GM13976 (cell line): ENCODE measurements around the gene OGFR.

Experiments used
- DNase-seq: peaks from one replicate; pipeline ENCODE4 v3.0.0; 2012; ENCODE audit warnings: low spot score
- in situ Hi-C: fragments of 300-500 bp; cut with MboI; formaldehyde crosslinking; loops from one replicate; pipeline ENCODE4 v1.12.0; 2022; ENCODE audit warnings: low sequenced_read_pairs, mixed read lengths, inconsistent platforms; ENCODE audit not compliant: unreplicated experiment
- TF ChIP-seq, protein P1 (sequence below): IDR thresholded peaks from 2 replicates; pipeline ENCODE4 v1.5.1; 2012; ENCODE audit warnings: borderline replicate concordance, mild to moderate bottlenecking; ENCODE audit not compliant: insufficient read depth; ENCODE audit errors: extremely low read depth, missing control alignments, control extremely low read depth

Gene OGFR

DNA sequence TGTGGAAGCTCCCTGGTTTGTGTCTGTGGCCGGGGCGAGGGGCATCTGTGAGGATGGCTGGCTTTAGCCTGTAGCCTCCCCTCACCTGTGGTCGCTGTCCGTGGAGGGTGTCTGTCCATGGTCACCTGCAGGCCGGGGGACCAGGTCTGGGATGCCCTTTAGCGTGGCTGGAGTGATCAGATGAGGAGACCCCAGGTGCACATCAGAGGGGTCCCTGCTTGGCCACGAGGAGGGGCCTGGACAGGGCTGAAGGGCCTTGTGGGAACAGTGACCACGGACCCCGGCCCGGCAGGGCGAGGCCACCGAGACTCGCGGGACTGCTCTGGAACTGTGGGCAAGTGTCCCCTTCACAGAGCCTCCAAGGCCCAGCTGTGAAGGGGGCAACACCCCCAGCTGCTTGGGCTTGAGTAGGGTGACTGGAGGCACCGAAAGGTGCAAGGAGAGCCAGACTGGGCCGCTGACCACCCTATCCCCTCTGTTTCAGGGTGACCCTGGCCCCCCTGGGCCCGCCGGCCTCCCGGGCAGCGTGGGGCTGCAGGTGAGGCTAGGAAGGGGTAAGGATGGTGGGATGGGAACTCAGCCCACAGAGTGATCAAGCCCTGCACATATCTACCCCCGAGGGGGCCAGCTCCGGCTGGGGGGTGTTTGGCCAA is 20.8 kb downstream of the OGFR start:
- in situ Hi-C loops: no loop called here
- DNase-seq: no peak
- TF ChIP-seq, protein P1, sequence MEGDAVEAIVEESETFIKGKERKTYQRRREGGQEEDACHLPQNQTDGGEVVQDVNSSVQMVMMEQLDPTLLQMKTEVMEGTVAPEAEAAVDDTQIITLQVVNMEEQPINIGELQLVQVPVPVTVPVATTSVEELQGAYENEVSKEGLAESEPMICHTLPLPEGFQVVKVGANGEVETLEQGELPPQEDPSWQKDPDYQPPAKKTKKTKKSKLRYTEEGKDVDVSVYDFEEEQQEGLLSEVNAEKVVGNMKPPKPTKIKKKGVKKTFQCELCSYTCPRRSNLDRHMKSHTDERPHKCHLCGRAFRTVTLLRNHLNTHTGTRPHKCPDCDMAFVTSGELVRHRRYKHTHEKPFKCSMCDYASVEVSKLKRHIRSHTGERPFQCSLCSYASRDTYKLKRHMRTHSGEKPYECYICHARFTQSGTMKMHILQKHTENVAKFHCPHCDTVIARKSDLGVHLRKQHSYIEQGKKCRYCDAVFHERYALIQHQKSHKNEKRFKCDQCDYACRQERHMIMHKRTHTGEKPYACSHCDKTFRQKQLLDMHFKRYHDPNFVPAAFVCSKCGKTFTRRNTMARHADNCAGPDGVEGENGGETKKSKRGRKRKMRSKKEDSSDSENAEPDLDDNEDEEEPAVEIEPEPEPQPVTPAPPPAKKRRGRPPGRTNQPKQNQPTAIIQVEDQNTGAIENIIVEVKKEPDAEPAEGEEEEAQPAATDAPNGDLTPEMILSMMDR: no peak

GRCh38 chr20:62825986-62826645 is 21.5 kb downstream of the OGFR start:
- DNase-seq: no peak
- TF ChIP-seq, protein P1: no peak
- in situ Hi-C loops: no loop called here

GRCh38 chr20:62826646-62827310 is 22.1 kb downstream of the OGFR start:
- in situ Hi-C loops: no loop called here
- DNase-seq: no peak
- TF ChIP-seq, protein P1: no peak

DNA sequence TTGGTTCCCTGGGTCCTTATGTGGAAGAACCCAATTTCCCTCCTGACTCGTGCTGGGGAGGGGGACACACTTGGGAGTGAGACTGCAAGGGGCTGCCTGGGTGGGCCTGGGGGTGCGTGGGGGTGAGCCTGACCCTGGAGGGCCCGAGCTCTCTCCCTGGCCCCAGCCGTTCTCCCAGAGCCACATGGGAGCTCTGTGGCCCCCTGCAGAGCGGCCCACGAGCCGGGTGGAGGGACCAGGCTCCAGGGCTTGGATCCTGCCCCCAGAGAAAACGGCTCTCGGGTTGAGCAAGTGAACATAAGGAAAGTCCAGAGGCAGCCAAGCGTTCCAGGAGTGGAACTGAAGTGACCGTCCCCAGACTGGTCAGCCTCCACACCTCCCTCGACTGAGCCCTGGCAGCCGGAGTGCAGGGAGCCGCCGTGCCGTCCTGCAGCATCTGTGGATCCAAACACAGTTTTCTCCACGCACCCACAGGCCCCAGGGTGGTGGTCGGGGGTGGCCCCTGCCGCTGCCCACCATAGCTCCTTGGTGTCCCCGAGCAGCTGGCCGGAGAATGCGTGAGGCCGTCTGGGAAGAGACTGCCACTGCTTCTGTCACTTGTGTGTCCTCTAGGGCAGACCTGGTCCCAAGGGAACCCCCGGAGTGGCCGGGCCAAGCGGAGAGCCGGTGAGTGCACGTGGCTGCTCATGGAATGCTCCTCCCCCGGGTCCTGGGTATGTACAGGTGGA is 22.8 kb downstream of the OGFR start:
- no peak for DNase-seq
- TF ChIP-seq, protein P1: no peak
- in situ Hi-C loops: no loop called here

DNA sequence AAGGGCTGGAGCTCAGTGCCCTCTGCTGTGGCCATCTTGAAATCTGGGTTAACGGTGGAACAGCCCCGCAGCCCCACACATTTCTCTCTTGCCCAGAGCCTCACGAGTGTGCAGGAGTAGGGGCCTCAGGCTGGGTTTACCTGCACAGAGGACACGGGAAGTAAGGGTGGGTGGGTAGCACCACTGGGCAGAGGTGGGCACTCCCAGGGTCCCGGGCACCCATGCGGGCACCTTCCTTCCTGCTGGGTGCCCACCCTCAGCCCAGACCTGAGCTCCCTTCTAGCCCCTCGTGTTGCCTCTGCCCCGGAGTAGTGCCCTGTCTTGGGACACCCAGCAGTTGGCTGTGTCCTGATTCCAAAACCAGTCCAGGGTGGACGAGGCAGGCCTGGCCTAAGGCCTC is 23.4 kb downstream of the OGFR start:
- DNase-seq: no peak
- TF ChIP-seq, protein P1: no peak
- in situ Hi-C loops: no loop called here

- TF ChIP-seq, protein P1: no peak
- in situ Hi-C loops: no loop called here
- no peak for DNase-seq
Observed at GRCh38 chr20:62828511-62829230, 24.0 kb downstream of the OGFR start.
